NCI-H82 treated with DMSO at 0.1 percent for 48 hours (cell line): ENCODE data around the gene ATP11A.
"Not testable (repeated sequence)": the region's sequence is repeated elsewhere in the genome, so short reads cannot be mapped to it uniquely, and the experiment has no call there.

Experiments
- DNase-seq: peaks from one replicate; lab custom pipeline; 2025; ENCODE audit not compliant: unreplicated experiment; lab: John Stamatoyannopoulos, UW

Gene ATP11A

DNA sequence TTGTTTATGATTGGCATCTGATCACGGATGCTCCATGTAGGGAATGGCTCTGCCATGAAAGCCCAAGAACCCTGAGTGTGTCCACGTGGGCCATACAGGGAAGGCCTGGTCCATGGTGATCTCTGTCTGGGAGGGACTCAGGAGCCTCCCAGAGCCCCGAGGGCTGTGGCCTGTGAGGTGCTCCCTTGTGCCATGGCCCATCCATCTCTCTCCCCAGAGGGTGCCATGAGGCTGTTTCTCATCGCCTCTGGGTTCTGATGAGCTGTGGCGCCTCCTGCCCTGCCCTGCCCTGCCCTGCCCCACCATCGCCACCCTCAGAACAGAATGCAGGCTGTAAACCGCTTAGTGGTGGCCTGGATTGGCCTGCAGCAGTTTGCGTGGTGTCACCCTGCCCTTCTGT is 83.1 kb downstream of the ATP11A start:
- DNase-seq: no peak

GRCh38 chr13:112773601-112774447 is 84.0 kb downstream of the ATP11A start:
- DNase-seq: no peak

DNA sequence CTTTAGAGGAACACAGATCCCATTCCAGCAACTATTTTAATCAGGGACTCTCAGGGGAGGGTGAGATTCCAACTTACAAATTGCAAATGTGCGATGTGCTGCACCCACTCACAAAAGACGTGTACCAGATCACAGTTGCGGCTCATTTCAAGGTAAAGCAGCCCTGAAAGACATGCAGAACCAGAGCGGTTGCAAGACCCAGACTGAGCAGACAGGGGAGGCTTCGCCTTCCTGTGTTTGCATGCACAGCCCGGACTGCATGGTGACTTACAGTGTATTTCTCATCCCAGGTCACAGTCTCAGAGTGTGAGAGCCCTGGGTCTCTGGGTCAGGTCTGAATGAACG is 84.6 kb downstream of the ATP11A start:
- DNase-seq: no peak

GRCh38 chr13:112774829-112775565 is 85.2 kb downstream of the ATP11A start:
- no peak for DNase-seq

- no peak for DNase-seq
Measured at GRCh38 chr13:112775791-112776279, 86.0 kb downstream of the ATP11A start.

GRCh38 chr13:112776354-112776753 is 86.5 kb downstream of the ATP11A start:
- no peak for DNase-seq

GRCh38 chr13:112776971-112777370 is 87.1 kb downstream of the ATP11A start:
- DNase-seq: no peak

GRCh38 chr13:112777637-112778406 is 88.0 kb downstream of the ATP11A start:
- no peak for DNase-seq

- DNase-seq: no peak
Measured at GRCh38 chr13:112779856-112780604, 90.2 kb downstream of the ATP11A start.

DNA sequence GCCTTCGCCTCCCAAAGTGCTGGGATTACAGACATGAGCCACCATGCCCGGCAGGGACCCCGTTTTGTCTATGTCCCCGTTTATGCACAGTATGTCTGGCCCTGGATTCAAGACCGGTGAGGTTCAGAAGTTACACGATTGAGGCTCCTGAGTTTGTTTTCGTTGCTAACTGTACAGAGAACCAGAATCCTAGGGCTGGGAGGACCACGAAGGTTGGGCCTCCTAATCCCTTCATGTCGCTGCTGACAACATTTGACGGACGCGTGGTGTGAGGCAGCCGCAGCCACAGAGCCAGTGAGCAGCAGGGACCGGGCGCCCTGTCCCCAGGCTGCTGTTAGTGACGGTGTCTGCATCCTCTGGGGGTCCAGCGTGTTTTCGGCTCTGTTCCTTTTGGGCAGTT is 91.4 kb downstream of the ATP11A start:
- DNase-seq: no peak

DNA sequence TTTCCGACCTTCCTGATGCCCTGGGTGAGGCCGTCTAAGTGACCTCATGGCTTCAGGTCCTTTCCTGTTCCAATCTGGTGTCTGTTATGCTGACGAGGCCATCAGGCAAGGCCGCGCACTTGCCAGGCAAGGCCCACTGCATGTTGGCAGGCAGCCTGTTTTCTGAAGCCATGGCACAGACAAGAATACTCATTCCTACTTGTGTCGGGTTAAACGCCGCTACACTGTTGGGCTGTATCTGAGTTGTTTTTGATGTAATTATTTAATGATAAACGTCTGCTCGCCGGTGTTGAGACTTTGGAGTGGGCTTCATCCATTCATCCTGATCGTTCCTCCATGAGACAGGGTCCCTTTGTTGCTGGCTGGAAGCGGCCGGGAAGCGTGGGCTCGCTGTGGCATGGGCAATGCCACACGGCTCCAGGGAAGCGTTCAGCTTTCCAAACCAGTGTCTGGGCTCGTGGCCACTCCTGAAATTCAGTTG is 92.1 kb downstream of the ATP11A start:
- DNase-seq: no peak

- no peak for DNase-seq
Measured at GRCh38 chr13:112782429-112783010, 92.7 kb downstream of the ATP11A start.

DNA sequence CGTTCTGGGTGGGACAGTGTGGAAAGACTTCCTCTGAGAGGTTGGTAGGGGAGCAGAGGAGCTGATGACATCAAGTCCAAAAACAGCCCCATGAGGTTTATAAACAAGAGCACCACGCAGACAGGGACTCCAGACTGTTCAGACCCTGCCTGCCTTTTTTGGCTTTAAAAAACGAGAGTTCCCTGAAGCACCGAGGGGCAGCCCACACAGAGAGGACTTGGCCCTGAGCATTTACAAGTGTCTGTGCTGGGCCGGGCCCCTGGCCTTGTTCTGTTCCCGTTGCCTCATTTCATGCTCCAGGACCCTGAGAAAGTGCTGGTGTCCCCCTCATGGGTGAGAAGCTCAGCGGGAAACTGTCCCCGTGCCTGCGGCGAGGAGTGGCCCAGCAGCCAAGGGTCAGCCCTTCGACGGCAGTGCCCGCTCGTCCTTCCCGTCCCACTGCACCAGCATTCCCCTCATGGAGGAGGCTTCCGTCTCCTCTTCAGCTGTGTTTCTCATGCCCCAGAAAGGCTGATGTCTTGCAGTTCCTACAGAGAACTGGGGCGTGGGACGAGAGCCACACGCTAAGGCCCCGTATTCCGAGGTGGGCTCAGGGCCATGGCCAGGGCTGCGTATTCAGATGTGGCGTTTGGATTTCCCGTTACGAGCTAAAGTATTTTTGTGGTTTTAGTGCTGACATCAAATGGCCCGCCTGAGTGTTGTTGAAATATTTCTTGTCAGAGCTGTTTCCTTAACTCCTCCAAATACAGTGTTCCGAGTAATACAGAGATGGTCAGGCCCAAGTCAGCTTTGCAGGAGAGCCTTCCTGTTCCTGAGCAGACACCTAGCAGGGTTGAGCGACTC is 93.5 kb downstream of the ATP11A start:
- DNase-seq: no peak

- DNase-seq: no peak
Measured at GRCh38 chr13:112783978-112784371, 94.1 kb downstream of the ATP11A start.

GRCh38 chr13:112784811-112785482 is 95.1 kb downstream of the ATP11A start:
- DNase-seq: no peak

GRCh38 chr13:112785483-112785856 is 95.6 kb downstream of the ATP11A start:
- no peak for DNase-seq

DNA sequence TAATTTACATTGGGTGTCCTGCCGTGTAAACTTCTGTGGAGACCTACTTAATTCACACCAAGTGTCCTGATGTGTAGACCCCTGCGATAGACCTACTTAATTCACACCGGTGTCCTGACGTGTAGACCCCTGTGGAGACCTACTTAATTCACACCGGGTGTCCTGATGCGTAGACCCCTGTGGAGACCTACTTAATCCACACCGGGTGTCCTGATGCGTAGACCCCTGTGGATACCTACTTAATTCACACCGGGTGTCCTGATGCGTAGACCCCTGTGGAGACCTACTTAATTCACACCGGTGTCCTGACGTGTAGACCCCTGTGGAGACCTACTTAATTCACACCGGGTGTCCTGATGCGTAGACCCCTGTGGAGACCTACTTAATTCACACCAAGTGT is 97.0 kb downstream of the ATP11A start:
- not testable (repeated sequence) for DNase-seq

- DNase-seq: no peak
Measured at GRCh38 chr13:112790735-112791641, 101.2 kb downstream of the ATP11A start.
